Transverse colon (tissue), 3 donors: ENCODE results near the gene GDPD5.

ENCODE experiments used
- EP300 ChIP-seq: sonication (generic); formaldehyde crosslinking; IDR thresholded peaks from one replicate; pipeline ENCODE4 v1.6.1; 2017; ENCODE audit warnings: antibody characterized with exemption, low read depth
- POLR2A ChIP-seq: fragments of 450-650 bp; IDR thresholded peaks from one replicate; pipeline ENCODE4 v1.6.1; 2016; ENCODE audit warnings: antibody characterized with exemption, mild to moderate bottlenecking, moderate library complexity
- TF ChIP-seq, protein P1 (sequence below), 5 experiments: fragments of 200-600 bp in 3 of 5; fragments of 450-650 bp in 2 of 5; sonication (generic) in 3 of 5; IDR thresholded peaks; 1 replicate in 2 of 5; 2 replicates in 3 of 5; pipeline ENCODE4 v1.5.1; 2016 to 2017; ENCODE audit warnings: antibody characterized with exemption in 5 of 5, inconsistent platforms in 3 of 5, mild to moderate bottlenecking in 2 of 5, moderate library complexity in 1 of 5

DNA sequence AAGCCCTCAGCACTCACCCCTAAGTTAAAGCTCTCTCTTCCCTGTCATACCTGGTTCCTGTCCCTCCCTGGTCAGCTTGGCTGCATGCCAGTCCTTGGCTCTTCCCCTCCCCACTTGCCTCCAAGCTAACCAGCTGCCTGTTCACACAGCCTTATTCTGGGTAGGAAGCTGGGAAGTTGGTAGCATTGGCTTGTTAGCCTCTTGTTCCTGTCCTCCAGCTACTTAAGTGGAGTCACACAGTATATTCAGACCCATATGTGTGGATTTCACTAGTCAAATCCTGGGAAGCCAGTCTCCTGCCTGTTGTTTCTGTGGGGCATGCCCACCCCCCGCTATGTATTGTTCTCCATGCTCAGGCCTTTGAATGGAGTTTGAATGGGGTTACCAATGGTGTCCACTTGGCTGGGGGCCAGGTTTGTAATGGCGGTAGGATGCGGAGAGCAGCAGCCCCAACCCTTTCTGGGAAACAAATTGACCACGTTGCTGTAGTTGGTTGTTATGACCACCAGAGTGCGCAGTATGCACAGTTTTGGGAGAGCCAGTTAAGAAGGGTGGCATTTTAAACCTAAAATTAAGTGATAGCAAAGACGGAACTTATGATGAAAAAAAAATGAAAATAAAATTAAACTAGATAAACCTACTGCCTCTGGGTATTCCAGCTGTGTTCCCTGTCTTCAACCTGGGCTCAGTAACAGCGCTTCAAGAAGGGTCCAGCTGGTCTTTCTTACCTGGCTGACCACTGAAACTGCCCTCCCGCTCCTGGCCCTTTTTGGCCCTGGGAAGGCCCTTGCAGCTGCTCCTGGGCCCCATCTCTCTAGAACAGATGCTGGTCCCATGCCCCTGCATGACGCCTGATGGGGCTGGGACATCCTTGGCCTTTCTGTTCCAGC lies 137.1 kb downstream of the GDPD5 start:
- TF ChIP-seq, protein P1, sequence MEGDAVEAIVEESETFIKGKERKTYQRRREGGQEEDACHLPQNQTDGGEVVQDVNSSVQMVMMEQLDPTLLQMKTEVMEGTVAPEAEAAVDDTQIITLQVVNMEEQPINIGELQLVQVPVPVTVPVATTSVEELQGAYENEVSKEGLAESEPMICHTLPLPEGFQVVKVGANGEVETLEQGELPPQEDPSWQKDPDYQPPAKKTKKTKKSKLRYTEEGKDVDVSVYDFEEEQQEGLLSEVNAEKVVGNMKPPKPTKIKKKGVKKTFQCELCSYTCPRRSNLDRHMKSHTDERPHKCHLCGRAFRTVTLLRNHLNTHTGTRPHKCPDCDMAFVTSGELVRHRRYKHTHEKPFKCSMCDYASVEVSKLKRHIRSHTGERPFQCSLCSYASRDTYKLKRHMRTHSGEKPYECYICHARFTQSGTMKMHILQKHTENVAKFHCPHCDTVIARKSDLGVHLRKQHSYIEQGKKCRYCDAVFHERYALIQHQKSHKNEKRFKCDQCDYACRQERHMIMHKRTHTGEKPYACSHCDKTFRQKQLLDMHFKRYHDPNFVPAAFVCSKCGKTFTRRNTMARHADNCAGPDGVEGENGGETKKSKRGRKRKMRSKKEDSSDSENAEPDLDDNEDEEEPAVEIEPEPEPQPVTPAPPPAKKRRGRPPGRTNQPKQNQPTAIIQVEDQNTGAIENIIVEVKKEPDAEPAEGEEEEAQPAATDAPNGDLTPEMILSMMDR (IDR thresholded peaks at IDR 0.05), result peak; percentile 82 to 91 (median 88)
- TF ChIP-seq POLR2A (no peak), EP300 (no peak)
